Measurements from ENCODE around the gene STX17.
"Not testable (repeated sequence)": the region's sequence is repeated elsewhere in the genome, so short reads cannot be mapped to it uniquely, and the experiment has no call there.

Gene STX17

GRCh38 chr9:99906403-99907207 lies at the start of gene STX17:
Gene STX17, plus strand, starts transcription at chr9:99906654. Its CDS starts 8,586 bp downstream, at chr9:99915240.
- peaks cover 21% of the 10 kb centered on the region for H3K4me1 ChIP-seq (ENCODE audit: low read depth, poor library complexity, severe bottlenecking)
- H3K4me2 ChIP-seq, result peak within 1 kb of the TSS; percentile 99
- peak within 1 kb of the TSS; percentile 97 for H3K9ac ChIP-seq
- no peaks in the 10 kb centered on the region for H3K36me3 ChIP-seq (ENCODE audit: insufficient read depth)
- H3K79me2 ChIP-seq (ENCODE audit: insufficient read depth, low read depth), result peaks cover 5% of the 10 kb centered on the region; the same call in 1 of the 2 replicates
- peak within 1 kb of the TSS; percentile 90 for H3K27ac ChIP-seq
- no peaks in the 10 kb centered on the region for H4K20me1 ChIP-seq (ENCODE audit: insufficient read depth)
- H2AFZ ChIP-seq (ENCODE audit: low read depth), result peak within 1 kb of the TSS; percentile 99
- peak within 1 kb of the TSS; percentile 33 for H3K4me3 ChIP-seq (IDR thresholded peaks at IDR 0.05; ENCODE audit: insufficient read depth, low read depth, low read length)
- TF ChIP-seq, protein P1, sequence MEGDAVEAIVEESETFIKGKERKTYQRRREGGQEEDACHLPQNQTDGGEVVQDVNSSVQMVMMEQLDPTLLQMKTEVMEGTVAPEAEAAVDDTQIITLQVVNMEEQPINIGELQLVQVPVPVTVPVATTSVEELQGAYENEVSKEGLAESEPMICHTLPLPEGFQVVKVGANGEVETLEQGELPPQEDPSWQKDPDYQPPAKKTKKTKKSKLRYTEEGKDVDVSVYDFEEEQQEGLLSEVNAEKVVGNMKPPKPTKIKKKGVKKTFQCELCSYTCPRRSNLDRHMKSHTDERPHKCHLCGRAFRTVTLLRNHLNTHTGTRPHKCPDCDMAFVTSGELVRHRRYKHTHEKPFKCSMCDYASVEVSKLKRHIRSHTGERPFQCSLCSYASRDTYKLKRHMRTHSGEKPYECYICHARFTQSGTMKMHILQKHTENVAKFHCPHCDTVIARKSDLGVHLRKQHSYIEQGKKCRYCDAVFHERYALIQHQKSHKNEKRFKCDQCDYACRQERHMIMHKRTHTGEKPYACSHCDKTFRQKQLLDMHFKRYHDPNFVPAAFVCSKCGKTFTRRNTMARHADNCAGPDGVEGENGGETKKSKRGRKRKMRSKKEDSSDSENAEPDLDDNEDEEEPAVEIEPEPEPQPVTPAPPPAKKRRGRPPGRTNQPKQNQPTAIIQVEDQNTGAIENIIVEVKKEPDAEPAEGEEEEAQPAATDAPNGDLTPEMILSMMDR (conservative IDR thresholded peaks at IDR 0.05; ENCODE audit: low read depth, low read length), result no peak
- H3K27me3 ChIP-seq (ENCODE audit: insufficient read depth, low read depth), result no peaks in the 10 kb centered on the region

DNA sequence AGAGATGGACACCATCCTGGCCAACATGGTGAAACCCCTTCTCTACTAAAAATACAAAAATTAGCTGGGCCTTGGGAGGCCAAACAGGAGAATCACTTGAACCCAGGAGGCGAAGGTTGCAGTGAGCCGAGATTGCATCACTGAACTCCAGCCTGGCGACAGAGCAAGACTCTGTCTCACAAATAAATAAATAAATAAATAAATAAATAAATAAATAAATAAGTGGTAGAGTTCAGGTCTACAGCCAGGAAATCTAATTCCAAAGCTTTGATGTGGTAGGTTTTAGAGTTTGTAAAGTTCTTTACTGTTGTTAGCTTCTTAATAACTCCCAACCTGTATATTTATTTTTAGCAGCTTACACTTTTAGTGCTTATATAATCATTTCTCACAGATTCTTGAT lies 48.9 kb upstream of the STX17 start:
- H3K27ac ChIP-seq; H3K36me3 ChIP-seq (ENCODE audit: insufficient read depth); H3K4me3 ChIP-seq (IDR thresholded peaks at IDR 0.05; ENCODE audit: insufficient read depth, low read depth, low read length); H3K4me1 ChIP-seq (ENCODE audit: low read depth, poor library complexity, severe bottlenecking); H4K20me1 ChIP-seq (ENCODE audit: insufficient read depth); H2AFZ ChIP-seq (ENCODE audit: low read depth); H3K79me2 ChIP-seq (ENCODE audit: insufficient read depth, low read depth); H3K9ac ChIP-seq; H3K4me2 ChIP-seq; H3K27me3 ChIP-seq (ENCODE audit: insufficient read depth, low read depth): not testable (repeated sequence)

DNA sequence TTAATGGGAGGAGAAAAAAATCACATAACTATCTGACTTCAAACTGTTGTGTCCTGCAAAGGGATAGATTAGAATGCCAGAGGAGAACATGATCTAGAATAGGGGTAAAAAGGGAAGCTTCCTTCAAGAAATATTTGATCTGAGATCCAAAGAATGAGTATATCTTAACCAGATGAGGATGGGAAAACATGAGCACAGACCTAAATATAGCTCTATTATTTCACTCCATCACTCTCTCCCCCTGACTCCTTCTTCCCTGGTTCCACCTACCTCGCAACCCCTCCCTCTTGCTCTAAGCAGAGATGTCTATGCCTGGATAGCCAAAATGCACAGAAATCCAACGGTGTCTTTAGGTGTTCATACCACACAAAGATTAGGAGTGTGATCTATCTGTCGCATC lies 48.4 kb upstream of the STX17 start:
- Histone ChIP-seq H3K4me3 (IDR thresholded peaks at IDR 0.05; ENCODE audit: insufficient read depth, low read depth, low read length) (no peak overlapping the region), H3K79me2 (ENCODE audit: insufficient read depth, low read depth) (no peaks in the 10 kb centered on the region), H3K9ac (no peak overlapping the region), H4K20me1 (ENCODE audit: insufficient read depth) (no peaks in the 10 kb centered on the region), H3K4me2 (no peak overlapping the region), H3K4me1 (ENCODE audit: low read depth, poor library complexity, severe bottlenecking) (peaks cover 1% of the 10 kb centered on the region), H3K36me3 (ENCODE audit: insufficient read depth) (no peaks in the 10 kb centered on the region), H2AFZ (ENCODE audit: low read depth) (no peak overlapping the region), H3K27me3 (ENCODE audit: insufficient read depth, low read depth) (no peaks in the 10 kb centered on the region), H3K27ac (no peak overlapping the region)
- TF ChIP-seq, protein P1 (conservative IDR thresholded peaks at IDR 0.05; ENCODE audit: low read depth, low read length), result no peak

DNA sequence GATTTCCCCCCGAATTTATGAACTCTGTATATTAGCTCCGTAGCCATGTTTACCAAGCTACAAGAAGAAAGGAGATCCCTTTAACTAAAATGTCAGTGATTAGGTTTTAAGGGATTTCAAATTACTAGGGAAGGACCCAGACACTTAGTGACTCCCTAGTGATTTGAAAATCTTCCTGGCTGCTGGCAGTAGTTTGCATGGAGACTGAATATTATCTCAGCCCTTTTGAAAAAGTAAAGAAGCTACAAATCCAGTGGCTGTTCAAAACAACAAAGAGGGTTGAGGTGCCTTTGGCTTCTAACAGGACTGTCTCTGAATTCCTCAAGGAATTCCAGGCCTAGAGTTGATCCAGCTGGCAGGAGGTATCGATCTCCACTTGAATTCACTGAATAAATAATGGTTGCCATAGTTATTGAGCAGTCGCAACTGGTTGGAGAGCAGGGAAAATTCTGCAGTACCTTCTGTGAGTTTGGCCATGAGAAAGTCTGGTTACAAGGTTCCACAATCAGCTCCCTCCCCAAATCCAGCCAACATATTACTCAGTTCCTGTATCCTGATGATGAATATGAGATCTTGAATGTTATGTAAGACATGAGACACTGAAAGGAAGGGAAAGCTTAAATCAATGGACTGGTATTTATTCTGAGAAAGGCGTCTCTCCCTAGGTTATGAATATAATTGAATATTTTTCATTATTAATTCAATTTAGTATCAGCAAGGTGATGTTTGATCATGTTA lies 47.0 kb upstream of the STX17 start:
- no peaks in the 10 kb centered on the region for H3K4me1 ChIP-seq (ENCODE audit: low read depth, poor library complexity, severe bottlenecking)
- TF ChIP-seq, protein P1 (conservative IDR thresholded peaks at IDR 0.05; ENCODE audit: low read depth, low read length), result no peak
- H3K4me2 ChIP-seq, result no peak overlapping the region
- H3K9ac ChIP-seq, result no peak overlapping the region
- H4K20me1 ChIP-seq (ENCODE audit: insufficient read depth), result no peaks in the 10 kb centered on the region
- H2AFZ ChIP-seq (ENCODE audit: low read depth), result no peak overlapping the region
- no peaks in the 10 kb centered on the region for H3K79me2 ChIP-seq (ENCODE audit: insufficient read depth, low read depth)
- H3K36me3 ChIP-seq (ENCODE audit: insufficient read depth), result no peaks in the 10 kb centered on the region
- no peaks in the 10 kb centered on the region for H3K27me3 ChIP-seq (ENCODE audit: insufficient read depth, low read depth)
- H3K4me3 ChIP-seq (IDR thresholded peaks at IDR 0.05; ENCODE audit: insufficient read depth, low read depth, low read length), result no peak overlapping the region
- H3K27ac ChIP-seq, result no peak overlapping the region
